Activated CD4-positive, alpha-beta T cell treated with anti-CD3 and anti-CD28 coated beads, Interleukin-10, Interleukin-2, amounts not matched to agents 100 ng/mL and 50 ng/mL, durations not matched to agents 16 hours and 8 hours (primary cell): Measurements from ENCODE around the gene PEX14.

Source experiments
- DNase-seq: peaks from one replicate; pipeline ENCODE4 v3.0.0-alpha.2; 2020

The PEX14 gene

DNA sequence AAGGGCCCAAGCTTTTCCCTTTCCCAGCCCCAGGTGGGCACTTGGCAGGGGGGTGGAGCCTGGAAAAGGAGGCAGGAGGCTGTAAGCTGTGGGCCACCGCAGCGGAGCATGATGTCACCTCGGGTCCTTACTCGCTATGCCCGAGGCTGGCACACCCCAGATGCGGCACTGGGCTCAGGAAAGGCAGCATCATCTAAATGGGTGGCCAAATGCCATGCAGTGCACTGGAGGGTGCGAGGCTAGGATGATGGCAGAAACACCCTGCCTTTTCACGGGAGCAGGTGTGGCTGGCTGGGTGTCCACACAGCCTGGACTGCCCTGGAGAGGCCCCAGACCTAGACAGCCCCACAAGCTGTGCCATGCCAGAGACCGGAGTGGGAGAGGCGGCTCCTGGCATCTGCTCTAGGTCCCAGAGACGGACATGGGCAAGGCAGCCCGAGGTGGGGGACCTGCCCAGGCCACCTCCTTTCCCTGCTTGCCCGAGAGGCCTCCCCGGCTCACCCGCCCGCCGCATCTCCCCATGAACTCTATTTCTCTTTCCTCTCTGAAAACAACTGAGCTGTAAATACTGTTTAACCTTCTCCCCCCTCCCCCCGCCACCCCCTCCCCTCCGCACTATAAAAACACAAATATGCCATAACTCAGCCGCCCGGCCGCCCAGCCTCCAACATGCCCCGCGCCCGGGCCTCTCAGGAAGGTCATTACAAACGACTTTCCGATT, 197.0 kb downstream of the PEX14 start:
- no peak for DNase-seq

- DNase-seq: no peak
Measured at GRCh38 chr1:10672343-10673050, 197.7 kb downstream of the PEX14 start.

- DNase-seq: no peak
Measured at GRCh38 chr1:10673109-10673711, 198.5 kb downstream of the PEX14 start.

DNA sequence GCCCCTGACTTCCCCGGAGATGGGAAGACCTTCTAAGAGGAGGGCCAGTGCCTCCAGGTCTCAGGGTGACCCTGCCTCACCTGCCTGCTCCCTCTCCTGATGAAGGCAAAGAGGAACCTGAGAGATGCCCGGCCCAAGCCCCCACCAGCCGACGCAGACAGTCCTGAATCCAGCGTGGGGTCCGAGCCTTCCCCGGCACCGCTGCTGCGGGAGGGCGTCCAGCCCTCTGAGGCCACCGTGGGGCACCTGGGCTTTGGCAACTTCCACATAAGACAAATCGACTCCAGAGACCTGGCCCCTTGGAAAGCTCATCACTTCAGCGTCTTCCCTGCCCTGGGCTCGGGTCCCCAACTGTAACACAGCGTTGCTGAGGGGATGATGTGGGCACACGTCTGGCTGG, 199.5 kb downstream of the PEX14 start:
- no peak for DNase-seq

DNA sequence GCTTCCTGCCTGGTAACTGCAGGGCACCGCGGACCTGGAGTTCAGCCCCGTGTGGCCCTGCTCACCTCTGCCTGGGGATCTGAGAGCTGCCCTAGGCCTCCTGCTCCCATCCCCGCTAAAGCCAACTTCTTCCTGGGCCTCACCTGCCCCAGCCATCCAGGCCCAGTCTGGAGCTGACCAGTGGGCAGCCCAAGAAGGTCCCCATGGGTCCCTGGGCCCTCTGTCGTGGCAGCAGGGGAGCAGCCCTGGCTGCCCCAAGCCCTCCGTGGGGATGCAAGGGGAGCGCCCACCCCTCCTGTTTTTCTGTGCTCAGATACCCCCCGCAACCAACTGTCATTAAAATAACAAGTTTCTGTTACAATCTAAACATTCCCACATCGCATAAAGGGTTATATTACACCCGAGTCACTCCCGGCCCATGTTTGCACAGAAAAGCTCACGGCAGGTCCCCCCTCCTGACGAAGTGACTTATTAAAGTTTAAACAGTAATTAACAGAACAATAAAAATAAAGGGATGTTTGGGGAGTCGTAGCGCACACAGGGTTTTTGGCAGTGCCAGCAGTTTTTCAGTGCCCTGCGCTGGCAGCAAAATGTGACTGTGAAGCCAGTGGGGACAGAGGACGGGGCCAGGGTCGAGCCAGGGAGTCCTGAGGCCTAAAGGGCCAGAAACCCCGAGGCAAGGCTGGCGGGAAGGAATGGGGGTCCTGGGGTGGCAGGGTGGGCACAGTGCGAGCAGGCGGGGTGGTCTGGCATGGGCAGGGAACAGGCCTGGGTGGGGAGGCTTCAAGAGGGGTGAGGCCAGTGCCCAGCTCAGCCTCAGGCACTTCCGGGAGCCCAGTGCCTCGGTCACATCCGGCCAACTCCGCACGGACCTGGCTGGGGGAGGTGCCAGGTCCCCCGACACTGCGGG, 200.2 kb downstream of the PEX14 start:
- no peak for DNase-seq

DNA sequence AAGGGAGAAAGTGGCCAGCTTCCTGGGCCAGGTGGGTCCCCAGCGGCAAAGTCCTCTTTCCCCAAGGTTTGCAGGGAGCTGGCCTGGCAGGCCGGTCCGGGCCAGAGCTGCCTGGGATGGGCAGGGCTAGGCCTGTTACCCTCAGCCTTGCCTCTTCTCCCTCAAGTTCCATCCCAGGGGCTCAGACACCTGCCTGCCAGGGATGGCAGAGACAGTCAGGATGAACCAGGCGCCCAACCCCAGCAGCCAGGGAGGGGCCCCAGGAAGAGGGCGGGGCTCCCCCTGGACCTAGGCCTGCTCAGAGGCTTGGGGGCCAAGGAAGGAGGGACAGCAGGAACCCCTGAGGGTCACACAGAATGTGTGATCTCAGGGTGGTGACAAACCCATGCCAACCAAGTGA, 201.1 kb downstream of the PEX14 start:
- no peak for DNase-seq

DNA sequence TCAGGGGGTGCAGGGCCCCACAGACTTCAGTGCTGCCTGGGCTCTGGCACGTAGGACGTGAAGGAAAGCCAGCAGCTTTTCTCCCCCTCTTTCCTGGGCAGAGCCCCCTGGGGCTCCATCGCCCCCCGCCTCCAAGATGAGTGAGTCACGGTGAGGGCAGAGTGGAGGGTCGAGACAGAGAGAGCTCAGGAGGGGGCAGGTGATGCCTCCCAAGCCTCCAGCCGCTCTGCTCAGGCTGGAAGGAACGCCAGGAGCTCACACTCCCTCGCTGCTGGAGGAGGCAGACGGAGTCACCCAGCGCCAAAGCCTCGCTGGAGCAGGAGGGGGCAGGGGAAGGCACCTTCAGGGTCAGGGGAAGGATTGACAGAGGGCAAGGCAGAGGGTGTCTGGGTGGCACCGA, 202.2 kb downstream of the PEX14 start:
- no peak for DNase-seq

DNA sequence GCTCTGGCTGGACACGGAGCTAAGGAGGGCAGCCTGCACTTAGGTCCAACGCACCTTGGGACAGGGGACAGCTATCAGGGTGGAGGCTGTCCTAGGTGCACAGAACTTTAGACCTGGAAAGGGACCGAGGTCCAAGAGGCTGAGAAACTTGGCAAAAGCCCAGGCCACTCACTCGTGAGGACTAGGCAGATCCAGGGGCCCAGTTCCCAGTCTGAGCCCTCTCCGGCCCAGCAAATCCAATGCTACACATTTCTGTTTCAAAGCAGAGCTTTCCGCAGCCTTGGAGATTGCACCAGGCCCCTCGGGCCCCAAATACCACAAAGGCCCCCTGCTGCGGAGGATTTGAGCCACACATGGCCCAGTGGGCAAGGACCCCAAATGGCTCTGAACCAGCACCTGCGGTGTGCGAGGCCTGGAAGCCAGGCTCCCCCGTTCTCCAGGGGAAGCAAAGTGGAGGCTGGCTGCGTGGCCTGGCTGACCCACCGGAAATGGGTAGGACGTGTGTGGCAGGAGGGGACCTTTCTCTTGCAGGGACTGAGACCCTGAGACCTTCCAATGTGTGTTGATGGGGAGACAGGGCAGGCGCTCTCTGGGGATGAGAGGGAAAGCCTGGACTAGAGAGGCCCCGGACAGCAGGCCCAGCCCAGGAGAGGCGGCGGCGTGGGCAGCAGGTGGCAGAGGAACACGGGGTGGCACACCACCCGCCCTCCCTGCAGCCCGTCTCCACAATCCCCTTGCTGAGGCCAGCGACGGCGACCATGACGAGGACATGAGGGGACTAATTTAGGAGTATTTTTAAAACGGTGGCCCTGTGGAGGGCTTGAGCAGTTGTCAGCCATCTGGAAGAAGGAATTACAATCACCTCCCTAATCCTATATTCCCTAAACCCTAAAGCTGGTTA, 203.0 kb downstream of the PEX14 start:
- no peak for DNase-seq

DNA sequence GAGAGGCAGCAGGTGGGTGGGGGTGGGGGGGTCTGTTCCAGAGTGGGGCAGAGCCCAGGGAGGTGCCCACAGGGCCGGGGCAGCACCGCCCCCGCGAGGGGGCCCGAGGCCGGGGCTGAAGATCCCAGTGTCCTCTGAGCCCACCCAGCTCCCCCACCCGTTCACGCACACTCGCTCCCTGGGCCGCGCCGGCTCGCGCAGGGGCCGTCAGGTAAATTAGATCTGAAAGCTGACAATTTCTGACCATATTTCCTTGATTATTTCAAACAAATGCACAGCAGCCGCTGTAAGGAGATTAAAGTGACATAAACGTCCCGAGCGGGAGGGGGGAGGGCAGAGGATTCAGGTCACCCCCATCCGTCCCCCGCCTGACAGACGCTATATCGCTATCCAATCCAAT, 203.7 kb downstream of the PEX14 start:
- DNase-seq: no peak

DNA sequence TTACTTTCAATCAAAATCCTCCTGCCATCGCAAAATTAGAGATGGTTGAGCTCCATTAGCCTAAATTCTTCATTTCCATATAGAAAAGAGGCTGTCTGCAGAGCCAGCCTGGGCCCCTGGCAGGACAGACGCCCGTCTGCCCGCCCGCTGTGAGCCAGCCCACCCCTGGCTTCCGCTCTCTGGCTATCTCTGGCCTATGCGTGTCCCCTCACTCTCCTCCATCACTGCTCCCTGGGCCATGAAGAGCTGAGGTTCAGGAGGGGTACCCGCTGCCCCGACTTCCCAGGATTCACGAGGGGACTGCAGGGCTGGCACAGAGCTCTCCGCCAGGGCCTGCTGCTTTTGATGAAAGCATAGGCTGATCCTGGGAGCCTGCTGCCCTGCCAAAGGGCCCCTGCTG, 204.1 kb downstream of the PEX14 start:
- no peak for DNase-seq

- peak; percentile 5 for DNase-seq
Measured at GRCh38 chr1:10679496-10680220, 204.9 kb downstream of the PEX14 start.
